ENCODE results near the gene ITGAE.
A peak's percentile ranks its signal among the peaks of the same experiment; 100 is the strongest.

ITGAE gene

GRCh38 chr17:3692346-3692745, 108.6 kb downstream of the ITGAE start:
- DNase-seq: no peak

- no peak for DNase-seq
These were observed 109.3 kb downstream of the ITGAE start for GRCh38 chr17:3691617-3692067.

- no peak for DNase-seq
These were observed 110.8 kb downstream of the ITGAE start for GRCh38 chr17:3690094-3690715.

- no peak for DNase-seq
These were observed 111.5 kb downstream of the ITGAE start for GRCh38 chr17:3689262-3690093.

GRCh38 chr17:3688852-3689261, 112.1 kb downstream of the ITGAE start:
- DNase-seq: no peak

GRCh38 chr17:3688027-3688553, 112.9 kb downstream of the ITGAE start:
- DNase-seq: no peak

GRCh38 chr17:3685174-3685573, 115.8 kb downstream of the ITGAE start:
- DNase-seq: no peak

GRCh38 chr17:3683054-3683511, 117.9 kb downstream of the ITGAE start:
- peak; percentile 30 for DNase-seq

- DNase-seq: no peak
These were observed 119.0 kb downstream of the ITGAE start for GRCh38 chr17:3682033-3682432.

GRCh38 chr17:3681565-3681964, 119.4 kb downstream of the ITGAE start:
- DNase-seq: no peak

GRCh38 chr17:3681057-3681456, 119.9 kb downstream of the ITGAE start:
- DNase-seq: no peak

- DNase-seq: no peak
These were observed 121.4 kb downstream of the ITGAE start for GRCh38 chr17:3679531-3680126.

- DNase-seq: no peak
These were observed 122.0 kb downstream of the ITGAE start for GRCh38 chr17:3678821-3679530.

- DNase-seq: no peak
These were observed 122.7 kb downstream of the ITGAE start for GRCh38 chr17:3678095-3678820.

GRCh38 chr17:3675886-3676285, 125.1 kb downstream of the ITGAE start:
- no peak for DNase-seq

GRCh38 chr17:3672571-3672970, 128.4 kb downstream of the ITGAE start:
- no peak for DNase-seq

GRCh38 chr17:3669548-3669947, 131.4 kb downstream of the ITGAE start:
- no peak for DNase-seq

GRCh38 chr17:3669085-3669347, 132.0 kb downstream of the ITGAE start:
- DNase-seq: no peak

- DNase-seq: peak; percentile 99
These were observed 132.5 kb downstream of the ITGAE start, which contains the start of the genes EMC6 and TAX1BP3 for GRCh38 chr17:3668279-3669084. EMC6 (plus strand) TSS chr17:3668812; CDS start chr17:3669147, 335 bp downstream. TAX1BP3 (minus strand) TSS chr17:3668578; CDS start chr17:3668526, 52 bp downstream.

GRCh38 chr17:3667366-3668278, 133.4 kb downstream of the ITGAE start:
- DNase-seq: no peak

All from effector CD8-positive, alpha-beta T cell (primary cell).